Measurements from ENCODE around the gene ELL. TPM values are rescaled to one million over a fixed set of nuclear protein-coding genes. Genes with fewer than 3 reads are reported as not detected.

ELL gene
- total RNA-seq, 1 donor from 2014 or later = 9.3 TPM

GRCh38 chr19:18440936-18441803, 80.7 kb downstream of the ELL start:
- ATAC-seq = no peak
- intact Hi-C loops (cut with micrococcal nuclease) = no loop called here

DNA sequence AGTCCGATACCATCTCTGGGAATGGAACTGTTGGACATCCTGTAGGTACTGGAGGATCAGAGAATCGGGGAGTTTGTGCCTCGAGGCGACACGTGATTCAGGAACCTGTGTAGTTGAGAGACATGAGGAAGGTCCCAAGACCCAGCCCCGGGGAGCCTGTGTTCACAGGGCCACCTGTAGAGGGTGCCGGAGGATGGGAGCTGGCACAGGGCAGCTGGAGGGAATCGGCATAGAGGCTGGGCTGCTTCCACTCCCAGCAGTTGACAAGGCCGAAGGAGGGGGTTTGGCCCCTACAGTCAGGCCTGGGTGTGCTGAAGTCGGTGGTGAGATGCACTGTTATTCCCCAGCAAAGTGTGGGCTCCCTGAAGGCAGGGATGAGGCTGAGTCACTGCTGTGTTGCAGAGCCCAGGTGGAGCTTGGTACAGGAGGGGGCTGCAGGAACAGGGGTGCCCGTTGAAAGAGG, 81.4 kb downstream of the ELL start:
- no peak for ATAC-seq
- intact Hi-C loops (cut with micrococcal nuclease) = no loop called here
- no peak for DNase-seq

More at GRCh38 chr19:18440936-18441803, 80.7 kb downstream of the ELL start:
- no peak for DNase-seq

GRCh38 chr19:18439910-18440237, 82.0 kb downstream of the ELL start:
- DNase-seq = no peak
- intact Hi-C loops (cut with micrococcal nuclease) = no loop called here
- no peak for ATAC-seq

GRCh38 chr19:18439025-18439909, 82.6 kb downstream of the ELL start:
- no peak for DNase-seq
- no peak for ATAC-seq
- intact Hi-C loops (cut with micrococcal nuclease) = no loop called here

DNA sequence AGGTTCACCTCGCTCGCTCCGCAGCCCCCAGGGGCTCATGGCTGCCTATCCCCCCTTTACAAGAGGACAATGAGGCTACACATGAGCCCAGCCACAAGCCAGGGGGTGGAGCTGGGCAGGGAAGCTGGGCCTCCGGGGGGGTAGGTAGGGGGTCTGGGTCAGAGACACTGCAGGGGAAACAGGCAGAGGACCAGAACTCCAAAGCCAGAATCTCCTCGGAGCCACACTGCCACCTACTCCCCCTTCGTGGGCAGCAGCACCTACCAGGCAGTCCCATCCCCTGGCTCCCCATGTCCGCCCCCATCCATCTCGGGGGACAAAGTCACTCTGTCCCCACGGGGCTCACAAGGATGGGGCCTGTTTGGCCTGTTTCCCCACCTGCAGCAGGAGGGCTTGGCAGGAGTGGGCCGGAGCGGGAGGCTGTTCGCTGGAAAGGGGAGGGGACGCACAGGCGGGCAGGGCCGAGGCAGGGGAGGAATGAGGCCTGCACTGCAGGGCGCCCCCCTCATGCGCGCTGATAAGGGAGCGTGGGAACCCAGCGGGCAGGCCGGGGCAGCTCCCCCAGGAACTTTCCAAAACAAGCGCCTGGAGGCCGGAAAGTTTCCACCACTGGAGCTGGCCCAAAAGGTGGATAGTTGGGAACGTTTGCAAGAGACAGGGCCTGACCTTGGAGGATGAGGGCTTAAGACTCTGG, 83.4 kb downstream of the ELL start:
- DNase-seq (peak; percentile 74), ATAC-seq (peak; percentile 22)
- intact Hi-C loops (cut with micrococcal nuclease) = no loop called here

- intact Hi-C loops (cut with micrococcal nuclease) = no loop called here
- peak; percentile 73 for DNase-seq
These were observed 84.2 kb downstream of the ELL start, which contains the start of gene ISYNA1 for GRCh38 chr19:18437491-18438330. TSS of gene ISYNA1 (minus strand) at chr19:18438133. CDS start at chr19:18437979, 154 bp downstream.

DNA sequence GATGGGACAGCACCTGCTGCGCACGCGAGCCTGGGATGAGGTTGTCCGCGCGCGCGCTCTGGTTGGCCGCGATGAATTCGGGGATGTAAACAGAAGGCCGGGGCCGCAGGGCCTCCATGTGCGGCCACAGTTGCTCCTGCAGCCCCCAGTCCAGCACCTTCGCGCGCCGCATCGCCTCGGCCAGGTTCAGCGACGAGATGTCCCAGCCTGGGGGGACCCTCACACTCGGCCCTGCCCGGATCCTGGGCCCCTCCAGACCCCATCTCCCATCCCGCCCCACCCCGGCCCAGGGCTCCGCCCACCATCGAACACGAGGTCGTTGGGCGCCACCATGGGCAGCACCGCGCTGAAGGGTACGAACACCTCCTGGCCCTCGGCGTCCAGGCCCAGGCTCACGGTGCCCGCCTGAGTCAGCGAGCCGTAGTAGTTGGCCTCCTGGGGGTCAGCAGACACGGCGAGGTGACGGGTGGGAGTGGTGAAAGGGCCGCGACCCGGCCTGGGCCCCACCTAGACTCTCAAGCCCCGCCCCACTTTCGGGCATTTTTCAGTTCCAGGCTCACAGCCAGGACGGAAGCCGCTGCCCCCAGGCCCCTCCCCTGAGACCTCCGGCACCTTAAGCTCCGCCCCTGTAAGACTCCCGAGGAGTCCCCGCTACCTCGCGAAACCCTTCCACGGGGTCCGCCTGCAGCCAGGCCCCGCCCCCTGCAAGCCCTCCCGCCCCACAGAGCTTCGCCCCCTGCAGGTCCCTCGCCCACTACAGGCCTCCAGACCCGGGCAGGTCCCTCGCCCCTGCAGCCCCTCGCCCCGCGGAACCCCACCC, 85.0 kb downstream of the ELL start:
- DNase-seq = peak; percentile 83
- intact Hi-C loops (cut with micrococcal nuclease) = no loop called here
- ATAC-seq = peak; percentile 57

More at GRCh38 chr19:18437491-18438330, 84.2 kb downstream of the ELL start, which contains the start of gene ISYNA1:
- ATAC-seq = peak; percentile 61

DNA sequence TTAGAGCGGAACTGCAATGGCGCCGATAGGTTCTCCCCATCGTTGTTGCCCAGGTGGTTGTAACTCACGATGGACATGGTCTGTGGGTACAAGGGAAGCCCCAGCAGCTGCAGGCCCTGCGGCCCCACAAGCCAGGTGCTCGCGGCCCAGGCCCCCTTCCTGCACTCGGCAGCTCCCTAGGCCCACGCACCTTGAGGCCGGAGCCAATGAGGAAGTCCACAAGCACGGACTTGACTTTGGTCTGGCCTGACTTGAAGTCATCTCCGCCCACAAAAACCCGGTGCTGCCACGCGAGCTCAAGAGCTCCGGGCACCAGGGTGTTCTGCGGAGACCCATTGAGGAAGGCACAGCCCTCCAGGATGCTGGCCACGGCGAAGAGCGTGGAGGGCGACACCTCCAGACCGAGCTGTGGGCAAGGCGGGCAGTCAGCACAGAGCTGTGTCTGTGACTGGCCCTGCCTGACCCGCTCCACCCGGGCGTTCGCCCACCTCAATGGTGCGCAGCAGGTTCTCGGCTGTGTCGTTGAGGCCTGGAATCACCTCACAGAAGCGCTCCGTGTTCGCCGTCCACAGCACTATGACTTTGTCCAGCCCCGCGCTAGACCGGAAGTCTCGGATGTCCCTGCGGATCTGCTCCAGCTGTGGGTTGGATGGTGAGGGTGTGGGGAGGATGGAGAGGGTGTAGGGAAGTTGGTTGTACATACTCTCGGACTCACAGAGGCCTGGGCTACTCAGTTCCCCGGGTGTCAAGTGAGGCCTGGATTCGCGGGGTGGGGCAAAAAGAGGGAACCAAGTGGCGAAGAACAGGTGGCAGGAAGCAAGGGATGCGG, 85.8 kb downstream of the ELL start:
- intact Hi-C loops (cut with micrococcal nuclease) = no loop called here
- no peak for DNase-seq
- no peak for ATAC-seq

DNA sequence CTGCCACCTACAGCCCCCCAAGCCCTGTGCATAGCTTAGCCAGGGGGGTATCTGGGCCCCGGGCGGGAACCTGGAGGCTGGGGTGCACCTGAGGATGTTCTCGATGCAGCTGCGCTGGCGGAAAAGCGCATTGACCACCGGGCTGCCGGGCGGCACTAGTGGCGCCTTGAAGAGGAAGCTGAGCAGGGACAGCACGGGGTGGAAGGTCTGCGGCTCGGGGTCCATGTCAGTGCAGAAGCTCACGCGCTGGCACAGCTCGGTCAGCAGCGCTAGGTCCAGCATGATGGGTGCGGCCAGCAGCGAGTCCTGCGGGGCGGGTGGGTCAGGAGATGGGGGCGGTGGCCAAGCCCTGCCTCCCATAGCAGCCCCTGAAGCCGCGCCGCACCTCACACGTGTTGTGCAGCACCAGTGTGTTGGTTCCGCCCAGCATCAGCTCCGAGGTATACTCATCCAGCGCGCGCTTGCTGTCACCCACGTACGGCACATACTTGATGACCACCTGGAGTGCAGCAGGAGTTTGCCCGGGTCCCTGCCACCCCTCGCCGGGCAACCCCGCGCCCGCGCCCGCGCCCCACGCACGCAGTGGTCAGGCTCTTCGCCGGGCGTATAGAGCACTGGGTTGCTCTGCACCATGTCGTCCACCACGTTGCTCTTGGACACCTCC, 86.6 kb downstream of the ELL start:
- ATAC-seq (no peak), DNase-seq (no peak)
- intact Hi-C loops (cut with micrococcal nuclease) = no loop called here

GRCh38 chr19:18434411-18435175, 87.3 kb downstream of the ELL start:
- intact Hi-C loops (cut with micrococcal nuclease) = no loop called here
- ATAC-seq (no peak), DNase-seq (no peak)

DNA sequence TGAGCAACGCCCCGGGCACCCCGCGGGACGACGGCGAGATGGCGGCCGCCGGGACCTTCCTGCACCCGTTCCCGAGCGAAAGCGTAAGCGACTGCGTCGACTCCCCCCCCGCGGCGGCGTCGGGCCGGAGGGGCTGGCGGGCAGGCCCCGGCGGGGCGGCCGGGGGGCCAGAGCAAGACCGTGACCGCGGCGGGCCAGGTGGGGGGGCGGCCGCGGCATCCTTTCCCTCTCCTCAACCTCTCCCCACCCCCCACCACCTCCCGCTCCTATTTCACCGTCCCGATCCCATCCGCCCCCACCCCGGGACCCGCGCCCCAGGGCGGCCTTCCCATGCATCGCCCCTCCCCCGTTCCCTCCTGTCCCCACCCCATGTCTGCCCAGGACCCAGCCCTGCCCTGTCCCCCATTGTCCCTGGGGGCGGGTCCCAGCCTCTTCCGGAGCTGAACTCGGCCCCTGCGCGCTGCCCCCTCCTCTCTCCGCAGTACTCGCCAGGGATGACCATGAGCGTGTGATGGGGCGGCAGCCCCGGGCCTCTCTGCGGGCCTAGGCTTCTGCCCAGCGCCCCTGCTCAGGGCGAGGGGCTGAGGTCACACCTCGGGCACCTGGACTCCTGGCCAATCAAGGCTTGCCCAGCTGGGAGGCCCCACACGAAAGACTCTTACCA, 88.0 kb downstream of the ELL start:
- intact Hi-C loops (cut with micrococcal nuclease) = no loop called here
- DNase-seq = peak; percentile 49
- no peak for ATAC-seq

GRCh38 chr19:18433015-18433691, 88.7 kb downstream of the ELL start:
- intact Hi-C loops (cut with micrococcal nuclease) = no loop called here
- DNase-seq = peak; percentile 46
- no peak for ATAC-seq

- DNase-seq (no peak), ATAC-seq (no peak)
- intact Hi-C loops (cut with micrococcal nuclease) = no loop called here
These were observed 89.4 kb downstream of the ELL start for GRCh38 chr19:18432275-18433014.
